ENCODE measurements around the gene TAPBP. TPM values are rescaled to one million over a fixed set of nuclear protein-coding genes. Genes with fewer than 3 reads are reported as not detected.

Gene TAPBP
- total and polyA plus RNA-seq, 9 of the 15 experiments (the other 6 are each of a cell fraction or from before 2014, with no cell fraction given), result 5.6 to 74.0 (median 22.3) TPM

DNA sequence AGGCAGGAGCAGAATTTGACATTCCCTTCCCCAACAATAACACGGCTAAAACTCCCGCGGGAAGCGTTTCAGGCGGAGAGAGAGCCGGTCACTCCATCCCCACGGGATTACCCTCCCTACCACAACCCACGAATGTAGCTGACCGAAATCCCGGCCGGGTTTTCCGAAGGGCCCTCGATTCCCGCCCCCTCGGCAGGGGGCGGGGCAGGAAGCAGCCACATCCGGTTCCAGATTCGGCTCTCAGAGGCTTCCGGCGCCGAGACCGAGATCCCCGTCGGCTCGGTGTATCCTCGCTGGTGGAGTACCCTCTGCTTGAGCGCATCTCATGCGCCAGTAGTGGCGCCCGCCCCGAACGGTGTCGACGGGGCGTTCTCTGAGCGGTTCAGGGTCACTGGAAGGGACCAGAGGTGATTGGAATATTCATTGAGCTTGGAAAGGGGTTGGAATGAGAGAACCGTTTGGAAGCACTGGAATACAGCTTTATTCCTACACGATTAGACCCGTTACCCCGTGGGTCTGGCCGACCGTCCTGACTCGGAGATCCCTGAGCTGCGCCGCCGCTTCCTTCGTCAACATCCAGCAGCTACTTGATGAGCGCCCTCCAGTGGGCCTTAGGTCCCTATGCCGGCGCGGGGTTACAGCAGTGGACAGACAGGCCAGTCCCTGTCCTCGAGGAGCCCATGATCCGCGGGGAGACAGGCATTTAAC lies 14.5 kb downstream of the TAPBP start (continued):
- TF ChIP-seq, protein P1, sequence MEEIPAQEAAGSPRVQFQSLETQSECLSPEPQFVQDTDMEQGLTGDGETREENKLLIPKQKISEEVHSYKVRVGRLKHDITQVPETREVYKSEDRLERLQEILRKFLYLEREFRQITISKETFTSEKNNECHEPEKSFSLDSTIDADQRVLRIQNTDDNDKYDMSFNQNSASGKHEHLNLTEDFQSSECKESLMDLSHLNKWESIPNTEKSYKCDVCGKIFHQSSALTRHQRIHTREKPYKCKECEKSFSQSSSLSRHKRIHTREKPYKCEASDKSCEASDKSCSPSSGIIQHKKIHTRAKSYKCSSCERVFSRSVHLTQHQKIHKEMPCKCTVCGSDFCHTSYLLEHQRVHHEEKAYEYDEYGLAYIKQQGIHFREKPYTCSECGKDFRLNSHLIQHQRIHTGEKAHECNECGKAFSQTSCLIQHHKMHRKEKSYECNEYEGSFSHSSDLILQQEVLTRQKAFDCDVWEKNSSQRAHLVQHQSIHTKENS (CRISPR knock-in tag; IDR thresholded peaks at IDR 0.05), result 0 out of 2 replicates have a peak, but pooled peaks have one; percentile 54
- peak; percentile 45 for TF ChIP-seq CC2D1A (IDR thresholded peaks at IDR 0.05)

DNA sequence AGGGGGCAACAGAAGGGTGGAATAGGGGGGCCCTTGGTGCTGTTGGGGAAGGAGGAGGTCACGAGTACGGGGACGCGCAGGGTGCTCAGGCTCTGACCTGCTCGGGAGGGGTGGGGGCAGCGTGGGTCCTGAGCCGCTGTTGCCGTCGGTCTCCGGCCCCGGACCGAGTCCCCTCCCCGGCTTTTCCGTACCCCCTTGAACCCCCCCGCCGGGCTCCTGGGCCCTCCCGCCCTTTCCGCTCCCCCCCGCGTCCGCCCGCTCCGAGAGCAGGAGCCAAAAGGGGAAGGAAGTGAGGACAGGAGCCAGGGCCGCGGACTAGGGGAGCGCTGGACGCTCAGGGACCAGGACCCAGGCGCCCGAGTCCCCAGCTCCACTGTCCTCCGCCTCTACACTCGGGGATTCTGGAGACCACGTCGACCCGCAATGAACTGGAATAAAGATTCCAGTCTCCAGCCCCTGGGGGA lies 15.1 kb downstream of the TAPBP start, which contains the start of gene RGL2:
RGL2 (minus strand) TSS at position 170 of the 464 bp plus-strand sequence. CDS start 332 bp downstream, outside the sequence.
- Histone ChIP-seq H3K4me3 (peak within 1 kb of the TSS; percentile 64), H3K4me2 (ENCODE audit: insufficient read depth, low read length) (peak within 1 kb of the TSS; percentile 95), H3K27me3 (ENCODE audit: control insufficient read depth in 2 of 2, insufficient read depth in 2 of 2, low read length in 2 of 2) (no peaks in the 10 kb centered on the region), H3K79me2 (ENCODE audit: control insufficient read depth, insufficient read depth, low read length) (peaks cover 50% of the 10 kb centered on the region), H3K9ac (ENCODE audit: insufficient read depth in 1 of 2, low read depth in 2 of 2, low read length in 2 of 2) (peak within 1 kb of the TSS; percentile 94 to 98), H3K9me3 (replicated peaks; ENCODE audit: control insufficient read depth, insufficient read depth, low read depth, low read length) (no peaks in the 10 kb centered on the region), H3K9me1 (ENCODE audit: control insufficient read depth, insufficient read depth, low read length) (peaks cover 5% of the 10 kb centered on the region), H3K36me3 (ENCODE audit: control insufficient read depth, insufficient read depth, low read length) (peaks cover 54% of the 10 kb centered on the region), H3K27ac (ENCODE audit: extremely low read depth, low read depth, low read length) (peak within 1 kb of the TSS; percentile 94), H3K4me1 (replicated peaks in 1 of 2; ENCODE audit: control insufficient read depth in 2 of 2, insufficient read depth in 2 of 2, low read length in 2 of 2) (peaks cover 11 to 39% of the 10 kb centered on the region in 2 experiments), H2AFZ (ENCODE audit: low read depth, low read length) (peak within 1 kb of the TSS; percentile 76), H4K20me1 (replicated peaks; ENCODE audit: control insufficient read depth, insufficient read depth, low read length) (peaks cover 5% of the 10 kb centered on the region; the same call in 1 of the 2 replicates)
- 1% methylated on average over 16 of the region's 34 CpGs for WGBS (ENCODE audit: insufficient coverage, low coverage, missing lambda C conversion rate)
- POLR2A ChIA-PET, result interaction anchor here (0.6 to 3.8 kb wide), 20 partner anchors 8 to 519 kb away, joined by 3 to 36 read pairs (median 4); partner anchors contain the start of genes B3GALT4, PFDN6, TAPBP and WDR46
- ATAC-seq (peak; percentile 72), DNase-seq (ENCODE audit: extremely low read depth in 1 of 4, low spot score in 3 of 4) (peak; percentile 81 to 88 (median 83)), FAIRE-seq (no peak)
- no TSS peak for BruUV-seq (replicated peaks)
- intact Hi-C loops (cut with micrococcal nuclease), result loop anchor here (1.0 to 5.0 kb wide), 5 partner anchors 14 to 128 kb away; partner anchors contain the start of genes KIFC1 and PHF1
- CTCF ChIA-PET (ENCODE audit: low intra/inter-chr PET ratio), result interaction anchor here (2.4 kb wide), 1 partner anchor 19 kb away, joined by 20 read pairs; no protein-coding TSS in a partner anchor
- in situ Hi-C loops (cut with MboI), result no loop called here
- TF ChIP-seq ELF2 (CRISPR knock-in tag; IDR thresholded peaks at IDR 0.05) (no peak; the same call in 1 of the 2 replicates), HMG20B (CRISPR knock-in tag; IDR thresholded peaks at IDR 0.05) (no peak), NCOA6 (IDR thresholded peaks at IDR 0.05) (no peak), SRSF1 (IDR thresholded peaks at IDR 0.05; ENCODE audit: low read depth, low read length) (no peak), BCOR (IDR thresholded peaks at IDR 0.05) (no peak), ZNF780A (CRISPR knock-in tag; IDR thresholded peaks at IDR 0.05) (no peak), ZNF212 (CRISPR knock-in tag; IDR thresholded peaks at IDR 0.05) (0 out of 2 replicates have a peak, but pooled peaks have one; percentile 50), CHD1 (IDR thresholded peaks at IDR 0.05; ENCODE audit: low read length) (no peak), ZC3H4 (CRISPR knock-in tag; IDR thresholded peaks at IDR 0.05; ENCODE audit: borderline replicate concordance) (peak; percentile 73; the same call in 1 of the 2 replicates), HLTF (IDR thresholded peaks at IDR 0.05) (0 out of 2 replicates have a peak, but pooled peaks have one; percentile 26), YBX1 (IDR thresholded peaks at IDR 0.05) (no peak), RBM14 (IDR thresholded peaks at IDR 0.05; ENCODE audit: borderline replicate concordance, insufficient read depth, low read depth, low read length) (no peak), GTF2F1 (IDR thresholded peaks at IDR 0.05; ENCODE audit: low read depth, low read length) (no peak), ZNF696 (CRISPR knock-in tag; conservative IDR thresholded peaks at IDR 0.05) (no peak), ZNF766 (CRISPR knock-in tag; conservative IDR thresholded peaks at IDR 0.05) (no peak), NEUROD1 (IDR thresholded peaks at IDR 0.05; ENCODE audit: borderline replicate concordance, low read depth, low read length, partially characterized antibody) (no peak)
- TF ChIP-seq, protein P2, sequence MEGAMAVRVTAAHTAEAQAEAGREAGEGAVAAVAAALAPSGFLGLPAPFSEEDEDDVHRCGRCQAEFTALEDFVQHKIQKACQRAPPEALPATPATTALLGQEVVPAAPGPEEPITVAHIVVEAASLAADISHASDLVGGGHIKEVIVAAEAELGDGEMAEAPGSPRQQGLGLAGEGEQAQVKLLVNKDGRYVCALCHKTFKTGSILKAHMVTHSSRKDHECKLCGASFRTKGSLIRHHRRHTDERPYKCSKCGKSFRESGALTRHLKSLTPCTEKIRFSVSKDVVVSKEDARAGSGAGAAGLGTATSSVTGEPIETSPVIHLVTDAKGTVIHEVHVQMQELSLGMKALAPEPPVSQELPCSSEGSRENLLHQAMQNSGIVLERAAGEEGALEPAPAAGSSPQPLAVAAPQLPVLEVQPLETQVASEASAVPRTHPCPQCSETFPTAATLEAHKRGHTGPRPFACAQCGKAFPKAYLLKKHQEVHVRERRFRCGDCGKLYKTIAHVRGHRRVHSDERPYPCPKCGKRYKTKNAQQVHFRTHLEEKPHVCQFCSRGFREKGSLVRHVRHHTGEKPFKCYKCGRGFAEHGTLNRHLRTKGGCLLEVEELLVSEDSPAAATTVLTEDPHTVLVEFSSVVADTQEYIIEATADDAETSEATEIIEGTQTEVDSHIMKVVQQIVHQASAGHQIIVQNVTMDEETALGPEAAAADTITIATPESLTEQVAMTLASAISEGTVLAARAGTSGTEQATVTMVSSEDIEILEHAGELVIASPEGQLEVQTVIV (CRISPR knock-in tag; IDR thresholded peaks at IDR 0.05; ENCODE audit: borderline replicate concordance), result peak; percentile 37; the same call in 1 of the 2 replicates

All from K562 (cell line).